Activated CD8-positive, alpha-beta memory T cell treated with anti-CD3 and anti-CD28 coated beads for 48 hours (primary cell): ENCODE measurements around the gene COPS7A.
A peak's percentile ranks its signal among the peaks of the same experiment; 100 is the strongest.

ENCODE experiments used
- DNase-seq, 3 experiments: peaks; one replicate each; pipeline ENCODE4 v3.0.0-alpha.2; 2020; ENCODE audit warnings: low read depth in 2 of 3, low spot score in 2 of 3

COPS7A gene

DNA sequence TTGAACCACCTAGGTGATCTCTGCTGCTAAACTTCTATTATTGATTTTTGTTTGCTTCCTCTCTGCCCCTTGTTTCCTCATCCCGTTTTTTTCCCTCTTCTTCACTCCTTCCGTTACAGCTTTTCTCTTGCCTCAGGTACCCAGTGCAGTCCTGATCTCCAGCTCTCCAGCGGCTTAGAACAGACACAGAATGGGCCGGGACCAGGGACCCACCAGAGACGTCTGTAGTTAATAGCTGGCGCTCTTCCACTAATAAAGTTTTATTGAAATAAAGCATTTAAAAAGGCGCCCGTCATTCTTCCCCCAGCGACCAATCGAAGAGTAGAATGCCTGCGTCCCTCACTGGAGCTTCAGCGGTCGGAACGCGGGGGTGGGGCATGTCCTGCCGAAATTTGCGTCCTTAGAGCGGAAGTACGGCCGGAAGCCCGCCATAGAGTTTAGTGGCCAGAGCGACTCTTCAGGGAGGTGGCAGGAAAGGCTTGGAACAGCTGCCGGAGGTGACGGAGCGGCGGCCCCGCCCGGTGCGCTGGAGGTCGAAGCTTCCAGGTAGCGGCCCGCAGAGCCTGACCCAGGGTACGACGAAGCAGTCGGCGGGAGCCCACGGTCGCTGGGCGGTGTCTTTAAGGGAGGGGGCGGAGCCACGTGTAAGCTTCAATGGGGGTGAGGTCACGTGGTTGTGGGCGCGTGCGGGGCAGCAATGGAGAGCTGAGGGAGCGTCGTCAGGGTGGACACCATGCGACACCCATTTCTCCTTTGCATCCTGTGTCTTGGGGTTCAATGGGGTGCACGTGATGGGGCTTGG, at the start of gene COPS7A:
TSS of gene COPS7A (plus strand) at position 440 of the 802 bp plus-strand sequence. CDS start 611 bp downstream, outside the sequence.
- DNase-seq = peak; percentile 70 to 95 (median 84)

- DNase-seq = no peak
Measured at GRCh38 chr12:6676962-6677361, 46.9 kb upstream of the COPS7A start.

GRCh38 chr12:6684609-6685008, 39.2 kb upstream of the COPS7A start:
- peak in 1 of 3 experiments; percentile 27 for DNase-seq

DNA sequence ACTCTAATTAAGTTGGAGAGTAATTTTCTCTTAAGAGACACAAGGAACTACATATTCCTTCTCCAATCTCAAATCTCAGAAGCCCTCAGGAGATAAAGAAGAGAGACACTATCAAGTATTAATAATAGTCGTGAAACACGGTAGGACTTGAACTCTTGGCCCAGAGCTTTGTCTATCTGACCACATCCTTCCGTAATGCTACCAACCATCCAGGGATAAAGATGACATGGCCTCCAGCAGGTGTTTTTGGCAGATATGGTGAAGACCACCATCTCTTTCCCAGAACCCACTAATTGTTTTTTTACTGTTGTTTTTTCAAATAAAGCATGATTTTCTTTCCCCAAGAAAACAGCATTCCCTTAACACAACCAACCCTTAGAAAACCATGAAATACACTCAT, 38.0 kb upstream of the COPS7A start:
- DNase-seq = no peak

GRCh38 chr12:6688543-6688998, 35.3 kb upstream of the COPS7A start:
- DNase-seq = peak in 1 of 3 experiments; percentile 49

DNA sequence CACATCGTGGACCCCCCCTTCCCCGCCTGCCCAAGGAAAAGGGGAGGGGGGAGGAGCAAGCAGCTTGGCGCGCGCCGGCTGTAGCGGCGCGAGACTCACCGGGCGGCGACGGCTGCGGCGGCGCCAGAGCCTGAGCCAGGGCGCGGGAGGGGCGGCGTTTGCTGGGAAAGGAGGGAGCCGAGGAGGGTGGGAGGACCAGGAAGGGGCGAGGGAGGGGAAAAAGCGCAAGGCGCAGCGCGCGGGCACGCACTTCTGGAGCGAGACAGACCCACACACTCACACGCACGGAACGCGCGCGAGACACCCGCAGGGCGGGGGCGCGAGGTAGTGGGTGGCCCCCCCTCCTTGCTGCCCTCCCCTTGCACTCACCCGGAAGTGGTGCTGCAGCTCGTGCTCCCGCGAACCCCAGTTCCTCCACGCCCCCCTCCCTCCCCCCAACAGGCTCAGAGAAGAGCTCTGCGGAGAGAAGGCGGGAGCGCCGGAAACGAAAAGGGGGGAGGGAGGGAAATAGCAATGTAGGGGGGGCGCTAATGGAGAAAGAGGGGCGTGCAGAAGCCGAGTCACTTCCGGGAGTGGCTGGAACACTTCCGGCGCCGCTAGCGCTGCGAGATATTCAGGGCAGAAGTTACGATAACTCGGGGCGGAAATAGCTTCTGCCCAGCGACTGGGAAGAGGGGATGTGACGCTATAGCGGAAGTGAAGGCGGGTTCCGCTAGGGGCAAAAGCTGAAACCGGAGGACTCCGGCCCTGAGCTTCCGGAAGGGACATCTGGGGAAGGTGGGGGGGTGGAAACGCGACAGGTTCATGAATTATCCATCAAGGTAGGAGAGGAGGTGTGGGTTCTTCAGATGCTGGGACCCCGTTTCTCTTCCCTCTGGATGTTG, 34.6 kb upstream of the COPS7A start, which contains the start of gene ZNF384:
TSS of gene ZNF384 (minus strand) at position 377 of the 884 bp plus-strand sequence. CDS start 9,855 bp downstream, outside the sequence.
- DNase-seq = peak; percentile 68 to 90 (median 87)

DNA sequence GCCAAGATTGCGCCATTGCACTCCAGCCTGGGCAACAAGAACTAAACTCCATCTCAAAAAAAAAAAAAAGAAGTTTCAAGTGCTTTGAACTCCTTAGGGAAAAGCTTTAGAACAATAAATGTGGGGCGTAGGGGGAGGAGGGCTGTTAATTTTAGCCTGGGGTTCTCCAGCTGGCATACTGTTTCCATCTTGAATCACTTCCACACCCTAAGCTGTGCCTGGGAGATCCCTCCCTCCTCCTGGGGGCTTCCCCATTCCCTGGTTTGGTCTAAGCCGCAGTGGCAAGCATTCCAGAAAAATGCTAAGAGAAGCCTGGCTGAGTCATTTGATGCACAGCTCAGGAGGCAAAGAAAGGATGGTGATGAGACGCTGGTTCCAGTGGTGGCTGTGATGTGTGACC, 32.4 kb upstream of the COPS7A start:
- DNase-seq = no peak

- no peak for DNase-seq
Measured at GRCh38 chr12:6692888-6693287, 31.0 kb upstream of the COPS7A start.

GRCh38 chr12:6693832-6694355, 30.0 kb upstream of the COPS7A start:
- no peak for DNase-seq

DNA sequence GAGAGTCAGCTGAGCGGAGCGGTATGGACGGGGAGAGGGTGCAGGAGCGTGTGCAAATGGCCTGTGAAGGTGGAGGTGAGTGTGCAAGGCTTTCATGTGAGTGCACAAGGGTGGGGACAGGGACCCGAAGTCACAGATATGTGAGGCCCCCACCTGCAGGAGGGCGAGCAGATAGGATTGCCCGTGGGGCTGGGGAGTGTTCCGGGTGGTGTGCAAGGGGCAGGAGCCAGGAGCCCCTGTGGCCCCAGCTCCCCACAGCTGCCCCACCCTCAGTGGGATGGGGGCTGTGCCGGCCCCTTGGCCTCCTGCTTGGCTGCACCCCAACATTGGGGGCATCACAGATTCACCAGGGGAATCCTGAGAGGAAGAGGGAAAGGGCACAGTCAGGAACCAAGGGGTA, 29.1 kb upstream of the COPS7A start:
- DNase-seq = no peak

- DNase-seq = no peak
Measured at GRCh38 chr12:6695313-6696045, 28.4 kb upstream of the COPS7A start.

DNA sequence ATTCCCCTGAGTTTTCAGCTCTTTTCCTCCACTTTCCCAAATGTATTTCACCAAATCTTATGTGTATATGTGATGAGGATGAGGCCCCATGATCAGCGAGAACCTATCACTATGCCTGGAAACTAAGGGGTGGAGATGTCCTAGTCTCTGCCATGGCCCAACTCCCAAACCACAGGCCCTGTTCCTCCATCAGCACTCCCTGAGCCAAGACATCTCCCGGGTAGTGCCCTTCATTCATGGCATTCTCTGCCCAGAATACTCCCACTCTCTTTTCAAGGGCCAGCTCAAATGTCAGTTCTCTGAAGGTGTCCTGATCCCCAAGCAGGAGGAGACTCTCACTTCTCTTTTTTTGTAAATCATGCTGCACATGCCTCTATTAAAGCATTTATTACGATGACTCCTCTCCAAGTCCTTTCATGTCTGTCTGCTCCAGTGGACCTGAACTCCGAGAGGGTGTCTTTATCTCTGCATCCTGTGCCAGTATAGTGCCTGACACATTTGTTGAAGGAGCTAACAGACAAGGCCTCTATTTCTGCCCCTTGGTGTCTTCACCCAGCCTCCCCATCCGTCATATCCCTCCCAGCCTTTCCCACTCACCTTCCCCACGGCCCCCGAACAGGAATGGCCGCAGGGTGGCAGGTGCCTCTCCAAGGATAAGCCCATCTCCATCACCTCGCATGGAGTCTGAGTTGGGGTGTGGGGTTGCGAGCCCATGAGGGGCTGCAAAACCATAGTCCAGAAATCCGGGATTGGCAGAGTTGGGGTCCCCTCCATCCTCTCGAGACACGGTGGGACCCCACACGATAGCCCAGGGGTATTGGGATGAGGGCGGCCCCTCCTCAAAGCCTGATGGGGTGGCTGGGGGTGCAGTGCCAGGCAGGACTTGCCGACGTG, 26.9 kb upstream of the COPS7A start:
- DNase-seq = no peak

- DNase-seq = no peak
Measured at GRCh38 chr12:6697584-6698351, 26.1 kb upstream of the COPS7A start.

DNA sequence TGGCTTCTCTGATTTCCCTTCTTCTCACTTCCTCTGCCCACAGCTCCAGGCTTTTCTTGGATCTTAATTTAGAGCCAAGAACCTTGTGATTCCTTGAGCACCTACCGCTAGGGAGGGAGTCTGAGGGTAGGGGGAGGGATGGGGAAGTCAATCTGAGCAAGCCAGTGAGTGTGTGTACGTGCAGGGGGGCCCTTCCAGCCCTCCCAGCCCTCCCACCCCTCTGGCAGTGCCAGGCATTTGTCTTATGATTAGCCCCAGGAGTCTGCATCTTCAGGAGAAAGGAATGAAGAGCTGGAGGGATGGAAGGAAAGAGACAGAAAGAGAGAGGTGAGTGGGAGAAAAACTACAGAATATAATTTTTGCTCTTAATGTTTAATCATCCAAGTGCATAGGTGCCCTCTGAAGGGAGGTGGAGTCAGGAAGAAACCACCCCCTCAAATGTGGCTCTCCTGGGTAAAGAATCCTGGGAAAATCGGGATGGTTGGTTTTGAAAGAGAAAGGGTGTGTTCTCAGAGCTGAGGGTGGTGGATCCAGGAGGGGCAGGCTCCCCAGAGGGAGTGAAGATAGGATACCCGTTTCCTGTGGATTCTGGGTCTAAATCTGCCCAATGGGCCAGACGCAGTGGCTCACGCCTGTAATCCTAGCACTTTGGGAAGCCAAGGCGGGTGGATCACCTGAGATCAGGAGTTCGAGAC, 25.3 kb upstream of the COPS7A start:
- DNase-seq = no peak

- DNase-seq = no peak
Measured at GRCh38 chr12:6699259-6699988, 24.4 kb upstream of the COPS7A start.

GRCh38 chr12:6699989-6700645, 23.7 kb upstream of the COPS7A start:
- no peak for DNase-seq

DNA sequence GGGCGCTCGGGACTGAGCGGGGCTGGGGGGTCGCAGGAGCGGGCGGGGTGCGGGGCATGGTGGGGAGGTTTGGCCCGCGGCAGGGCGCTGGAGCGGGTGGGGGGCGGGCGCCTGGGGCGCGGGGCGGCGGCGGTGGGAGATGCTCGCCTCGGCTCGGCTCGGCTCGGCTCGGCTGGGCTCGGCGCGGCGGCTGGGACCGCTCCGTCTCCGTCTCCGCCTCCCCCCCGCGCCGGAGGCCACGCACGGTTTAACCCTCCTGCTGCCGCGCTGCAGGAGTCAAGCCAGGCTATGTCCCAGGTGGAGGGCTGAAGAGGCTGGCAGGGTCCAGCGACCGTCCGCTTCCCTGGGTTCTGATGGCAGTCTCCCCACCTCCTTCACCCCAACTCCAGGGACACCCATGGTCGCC, 23.2 kb upstream of the COPS7A start, which contains the start of gene PIANP:
TSS of gene PIANP (minus strand) at position 170 of the 406 bp plus-strand sequence. CDS start 2,754 bp downstream, outside the sequence.
- DNase-seq = no peak
